A549 (cell line): ENCODE data around the gene VGF. TPM values are rescaled to one million over a fixed set of nuclear protein-coding genes. Genes with fewer than 3 reads are reported as not detected.

ENCODE experiments used
- polyA plus RNA-seq, 4 experiments: library from polyadenylated mRNA; depleted of rRNA in 3 of 4; stranded (reverse); fragments of >200 nt; fragmentation: RNase III in 1 of 4; extraction: RNeasy Plus Mini Kit Qiagen cat#74134 plus additional on column Dnase treatment in 1 of 4; gene quantifications; 2 replicates in 3 of 4; 3 replicates in 1 of 4; pipeline ENCODE4 v1.2.3, GENCODE V29; 2011 to 2017
- small RNA-seq, 6 experiments: library from RNA; depleted of rRNA; stranded (forward); fragments of <200 nt; gene quantifications; one replicate each; pipeline ENCODE3, GENCODE V24; 2012

The VGF gene
- polyA plus RNA-seq, 2 of the 4 experiments (the other 2 are of a cell fraction): 0.16 to 2.7 TPM

Small RNA genes lying within 50 kb of the gene (small RNA-seq; reads per million reads assigned to genes)
- 0 reads per million in 6 experiments for gene MIR4653

Other genes starting within 250 kb of the VGF start
- 4.0 and 4.4 TPM in 2 replicates for gene MUC3A, start 216.0 kb downstream of the VGF start, polyA plus RNA-seq (2011; rRNA removed)
- gene MUC3A, start 216.0 kb downstream of the VGF start, polyA plus RNA-seq (2017; fragmentation: RNase III; extraction: RNeasy Plus Mini Kit Qiagen cat#74134 plus additional on column Dnase treatment): 6.9 to 8.1 TPM (median 7.3 TPM) in 3 replicates
- 1.2 and 1.8 TPM in 2 replicates for gene MUC12, start 196.0 kb downstream of the VGF start, polyA plus RNA-seq (2011; rRNA removed)
- gene MUC12, start 196.0 kb downstream of the VGF start, polyA plus RNA-seq (2017; fragmentation: RNase III; extraction: RNeasy Plus Mini Kit Qiagen cat#74134 plus additional on column Dnase treatment): 2.0 to 2.7 TPM (median 2.4 TPM) in 3 replicates
- gene MUC17, start 145.5 kb downstream of the VGF start, polyA plus RNA-seq (2011; rRNA removed): 0.01 and 0.03 TPM in 2 replicates
- not detected in 3 replicates for gene MUC17, start 145.5 kb downstream of the VGF start, polyA plus RNA-seq (2017; fragmentation: RNase III; extraction: RNeasy Plus Mini Kit Qiagen cat#74134 plus additional on column Dnase treatment)
- gene TRIM56, start 80.1 kb downstream of the VGF start, polyA plus RNA-seq (2011; rRNA removed): 3.9 and 5.2 TPM in 2 replicates
- gene TRIM56, start 80.1 kb downstream of the VGF start, polyA plus RNA-seq (2017; fragmentation: RNase III; extraction: RNeasy Plus Mini Kit Qiagen cat#74134 plus additional on column Dnase treatment): 15.6 to 17.8 TPM (median 16.5 TPM) in 3 replicates
- gene SERPINE1, start 38.5 kb downstream of the VGF start, polyA plus RNA-seq (2011; rRNA removed): 300 and 355 TPM in 2 replicates
- 286 to 399 TPM (median 346 TPM) in 3 replicates for gene SERPINE1, start 38.5 kb downstream of the VGF start, polyA plus RNA-seq (2017; fragmentation: RNase III; extraction: RNeasy Plus Mini Kit Qiagen cat#74134 plus additional on column Dnase treatment)
- gene AP1S1, start 11.1 kb downstream of the VGF start, polyA plus RNA-seq (2011; rRNA removed): 107 and 128 TPM in 2 replicates
- gene AP1S1, start 11.1 kb downstream of the VGF start, polyA plus RNA-seq (2017; fragmentation: RNase III; extraction: RNeasy Plus Mini Kit Qiagen cat#74134 plus additional on column Dnase treatment): 181 to 187 TPM (median 182 TPM) in 3 replicates
- gene NAT16, start 14.7 kb upstream of the VGF start, polyA plus RNA-seq (2011; rRNA removed): 0.03 and 0.05 TPM in 2 replicates
- 0.07 to 0.12 TPM in 2 of 3 replicates, not detected in the other for gene NAT16, start 14.7 kb upstream of the VGF start, polyA plus RNA-seq (2017; fragmentation: RNase III; extraction: RNeasy Plus Mini Kit Qiagen cat#74134 plus additional on column Dnase treatment)
- 0.11 and 0.14 TPM in 2 replicates for gene MOGAT3, start 35.5 kb upstream of the VGF start, polyA plus RNA-seq (2011; rRNA removed)
- 0.09 TPM in 1 of 3 replicates, not detected in the others for gene MOGAT3, start 35.5 kb upstream of the VGF start, polyA plus RNA-seq (2017; fragmentation: RNase III; extraction: RNeasy Plus Mini Kit Qiagen cat#74134 plus additional on column Dnase treatment)
- 21.1 and 26.0 TPM in 2 replicates for gene PLOD3, start 52.0 kb upstream of the VGF start, polyA plus RNA-seq (2011; rRNA removed)
- 48.7 to 52.8 TPM (median 50.6 TPM) in 3 replicates for gene PLOD3, start 52.0 kb upstream of the VGF start, polyA plus RNA-seq (2017; fragmentation: RNase III; extraction: RNeasy Plus Mini Kit Qiagen cat#74134 plus additional on column Dnase treatment)
- 29.5 and 33.2 TPM in 2 replicates for gene ZNHIT1, start 52.6 kb upstream of the VGF start, polyA plus RNA-seq (2011; rRNA removed)
- 55.6 to 56.4 TPM (median 55.9 TPM) in 3 replicates for gene ZNHIT1, start 52.6 kb upstream of the VGF start, polyA plus RNA-seq (2017; fragmentation: RNase III; extraction: RNeasy Plus Mini Kit Qiagen cat#74134 plus additional on column Dnase treatment)
- gene CLDN15, start 72.2 kb upstream of the VGF start, polyA plus RNA-seq (2011; rRNA removed): 9.6 and 12.0 TPM in 2 replicates
- gene CLDN15, start 72.2 kb upstream of the VGF start, polyA plus RNA-seq (2017; fragmentation: RNase III; extraction: RNeasy Plus Mini Kit Qiagen cat#74134 plus additional on column Dnase treatment): 11.2 to 14.4 TPM (median 12.9 TPM) in 3 replicates
- 111 TPM in 2 replicates for gene FIS1, start 79.5 kb upstream of the VGF start, polyA plus RNA-seq (2011; rRNA removed)
- gene FIS1, start 79.5 kb upstream of the VGF start, polyA plus RNA-seq (2017; fragmentation: RNase III; extraction: RNeasy Plus Mini Kit Qiagen cat#74134 plus additional on column Dnase treatment): 155 to 161 TPM (median 159 TPM) in 3 replicates
- gene IFT22, start 156.2 kb upstream of the VGF start, polyA plus RNA-seq (2011; rRNA removed): 58.4 and 66.5 TPM in 2 replicates
- gene IFT22, start 156.2 kb upstream of the VGF start, polyA plus RNA-seq (2017; fragmentation: RNase III; extraction: RNeasy Plus Mini Kit Qiagen cat#74134 plus additional on column Dnase treatment): 49.9 to 51.4 TPM (median 50.5 TPM) in 3 replicates
- gene COL26A1, start 197.3 kb upstream of the VGF start, polyA plus RNA-seq (2011; rRNA removed): 1.3 and 1.4 TPM in 2 replicates
- gene COL26A1, start 197.3 kb upstream of the VGF start, polyA plus RNA-seq (2017; fragmentation: RNase III; extraction: RNeasy Plus Mini Kit Qiagen cat#74134 plus additional on column Dnase treatment): 0.46 to 0.52 TPM (median 0.47 TPM) in 3 replicates